A673 (cell line): ENCODE measurements around the gene CDKN2D. TPM values are rescaled to one million over a fixed set of nuclear protein-coding genes. Genes with fewer than 3 reads are reported as not detected.
"Not testable (repeated sequence)": the region's sequence is repeated elsewhere in the genome, so short reads cannot be mapped to it uniquely, and the experiment has no call there.

ENCODE experiments used
- BruUV-seq: library from RNA; stranded (reverse); fragments of 400-500 nt; replicated peaks from 2 replicates; lab custom pipeline; 2021; lab: Mats Ljungman, UMichigan
- CTCF ChIA-PET: fragments of 300-600 bp; sonication (Branson Sonifier 250); formaldehyde crosslinking; loops from one replicate; lab custom pipeline; 2022; ENCODE audit warnings: antibody characterized with exemption; lab: Charles Lee
- POLR2A ChIA-PET: fragments of 300-600 bp; sonication (Branson Sonifier 250); formaldehyde crosslinking; loops from one replicate; lab custom pipeline; 2022; ENCODE audit warnings: antibody characterized with exemption; ENCODE audit not compliant: low non-redundant PET; lab: Charles Lee
- DNase-seq: peaks from one replicate; pipeline ENCODE4 v3.0.0-alpha.2; 2015; ENCODE audit warnings: low spot score
- H3K27ac ChIP-seq: fragments of 200-600 bp; sonication (generic); 2 replicates; pipeline ENCODE4 v1.5.1; 2016; ENCODE audit warnings: mixed run types, low read depth, mild to moderate bottlenecking, mixed read lengths, antibody characterized with exemption, low read length; ENCODE audit not compliant: poor library complexity, severe bottlenecking
- H3K27me3 ChIP-seq: fragments of 200-600 bp; sonication (generic); replicated peaks from 2 replicates; pipeline ENCODE4 v1.6.1; 2017; ENCODE audit warnings: mixed run types, low read depth, mild to moderate bottlenecking, mixed read lengths, antibody characterized with exemption, low read length; ENCODE audit not compliant: insufficient read depth, poor library complexity
- H3K36me3 ChIP-seq: fragments of 200-600 bp; sonication (generic); 2 replicates; pipeline ENCODE4 v1.6.1; 2016; ENCODE audit warnings: mixed run types, mild to moderate bottlenecking, mixed read lengths, antibody characterized with exemption, low read length; ENCODE audit not compliant: insufficient read depth, poor library complexity, severe bottlenecking
- H3K4me1 ChIP-seq: fragments of 200-600 bp; sonication (generic); 2 replicates; pipeline ENCODE4 v1.6.1; 2017; ENCODE audit warnings: mixed run types, mild to moderate bottlenecking, mixed read lengths, antibody characterized with exemption, low read length; ENCODE audit not compliant: insufficient read depth, poor library complexity, severe bottlenecking
- H3K4me3 ChIP-seq: fragments of 200-600 bp; sonication (generic); 2 replicates; pipeline ENCODE4 v1.5.1; 2016; ENCODE audit warnings: low read depth, mixed run types, mild to moderate bottlenecking, mixed read lengths, low read length; ENCODE audit not compliant: poor library complexity, severe bottlenecking
- H3K9me3 ChIP-seq: fragments of 200-600 bp; sonication (generic); 2 replicates; pipeline ENCODE4 v1.6.1; 2016; ENCODE audit warnings: mixed run types, low read depth, mild to moderate bottlenecking, mixed read lengths, antibody characterized with exemption, low read length; ENCODE audit not compliant: poor library complexity, severe bottlenecking
- CTCF ChIP-seq: fragments of 300-800, 200-600 bp; sonication (generic); conservative IDR thresholded peaks from 2 replicates; pipeline ENCODE4 v1.5.1; 2017; ENCODE audit warnings: low read depth, mild to moderate bottlenecking, antibody characterized with exemption, low read length, moderate library complexity, mixed read lengths
- EZH2 ChIP-seq: fragments of 200-600 bp; sonication (generic); IDR thresholded peaks from 2 replicates; pipeline ENCODE4 v1.6.1; 2017; ENCODE audit warnings: borderline replicate concordance, low read depth, mild to moderate bottlenecking, mixed read lengths, antibody characterized with exemption, low read length; ENCODE audit not compliant: poor library complexity, severe bottlenecking
- intact Hi-C: fragments of 100-400 bp; cut with micrococcal nuclease; formaldehyde crosslinking; loops from one replicate; pipeline ENCODE4 v1.10.0; 2022; ENCODE audit not compliant: unreplicated experiment
- total RNA-seq: library from RNA; stranded (reverse); gene quantifications from 2 replicates; pipeline ENCODE4 v1.2.3, GENCODE V29; 2021

The CDKN2D gene
- total RNA-seq, 1 experiment from 2014 or later: 14.6 TPM

GRCh38 chr19:10533646-10534386, 35.0 kb downstream of the CDKN2D start:
- H3K4me1 ChIP-seq: no peaks in the 10 kb centered on the region
- no TSS peak for BruUV-seq
- ChIA-PET CTCF (no interaction called here), POLR2A (no interaction called here)
- H3K4me3 ChIP-seq: no peak overlapping the region
- intact Hi-C loops: no loop called here
- no peak for DNase-seq
- H3K36me3 ChIP-seq: no peaks in the 10 kb centered on the region
- no peak for TF ChIP-seq CTCF
- no peak for TF ChIP-seq EZH2
- H3K27me3 ChIP-seq: no peaks in the 10 kb centered on the region
- H3K27ac ChIP-seq: no peak overlapping the region
- H3K9me3 ChIP-seq: no peaks in the 10 kb centered on the region

DNA sequence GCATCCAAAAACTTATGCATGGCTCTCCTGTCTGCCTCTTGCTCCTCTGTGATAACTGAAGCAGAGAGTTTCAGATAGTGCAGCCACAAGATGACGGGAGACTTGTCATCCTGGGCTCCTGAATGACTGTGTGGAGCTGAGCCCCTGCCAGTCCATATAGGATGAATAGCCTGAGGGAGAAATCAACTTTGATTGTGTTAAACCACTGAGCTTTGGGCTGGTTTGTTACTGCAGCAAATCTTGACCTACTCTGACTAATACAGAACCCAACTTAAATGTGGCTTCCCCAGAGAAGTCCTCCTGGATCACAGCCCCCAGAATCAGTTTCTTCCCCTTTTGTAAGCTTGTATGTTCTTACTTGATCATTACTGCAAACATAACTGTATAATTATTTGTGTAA, 36.3 kb downstream of the CDKN2D start:
- POLR2A ChIA-PET: no interaction called here
- no peak overlapping the region for H3K4me3 ChIP-seq
- no peak for TF ChIP-seq EZH2
- no peak for TF ChIP-seq CTCF

GRCh38 chr19:10526887-10527286, 41.9 kb downstream of the CDKN2D start:
- H3K4me1 ChIP-seq, DNase-seq, H3K27ac ChIP-seq, intact Hi-C loops, H3K4me3 ChIP-seq, H3K27me3 ChIP-seq, BruUV-seq, H3K9me3 ChIP-seq, POLR2A ChIA-PET, CTCF ChIA-PET, H3K36me3 ChIP-seq: not testable (repeated sequence)

More for the DNA sequence above, 36.3 kb downstream of the CDKN2D start:
- Histone ChIP-seq H3K4me1 (no peaks in the 10 kb centered on the region), H3K27me3 (no peaks in the 10 kb centered on the region), H3K9me3 (no peaks in the 10 kb centered on the region), H3K27ac (no peak overlapping the region), H3K36me3 (no peaks in the 10 kb centered on the region)
- CTCF ChIA-PET: no interaction called here
- no peak for DNase-seq
- BruUV-seq: no TSS peak
- intact Hi-C loops: no loop called here

- TF ChIP-seq CTCF (no peak), EZH2 (no peak)
- ChIA-PET CTCF (no interaction called here), POLR2A (no interaction called here)
- H3K36me3 ChIP-seq: no peaks in the 10 kb centered on the region
- H3K4me3 ChIP-seq: no peak overlapping the region
- intact Hi-C loops: no loop called here
- H3K27me3 ChIP-seq: no peaks in the 10 kb centered on the region
- no TSS peak for BruUV-seq
- H3K27ac ChIP-seq: no peak overlapping the region
- no peaks in the 10 kb centered on the region for H3K4me1 ChIP-seq
- H3K9me3 ChIP-seq: no peaks in the 10 kb centered on the region
- DNase-seq: no peak
Measured at GRCh38 chr19:10525636-10526035, 43.1 kb downstream of the CDKN2D start.
